AG09309 (cell line): ENCODE results near the gene MTOR.

Experiments
- DNase-seq: peaks from one replicate; pipeline ENCODE4 v3.0.0-alpha.2; 2010; ENCODE audit warnings: low read depth
- H3K4me3 ChIP-seq: 2 replicates; pipeline ENCODE4 v1.5.1; 2011; ENCODE audit warnings: mild to moderate bottlenecking, low read depth, low read length, moderate library complexity; ENCODE audit not compliant: control insufficient read depth
- TF ChIP-seq, protein P1 (sequence below): IDR thresholded peaks from 2 replicates; pipeline ENCODE4 v1.5.1; 2011; ENCODE audit warnings: mild to moderate bottlenecking, low read depth, low read length, inconsistent platforms; ENCODE audit not compliant: insufficient read depth, control insufficient read depth; ENCODE audit errors: missing control alignments

The MTOR gene

GRCh38 chr1:11204396-11205190 is 57.8 kb downstream of the MTOR start:
- TF ChIP-seq, protein P1, sequence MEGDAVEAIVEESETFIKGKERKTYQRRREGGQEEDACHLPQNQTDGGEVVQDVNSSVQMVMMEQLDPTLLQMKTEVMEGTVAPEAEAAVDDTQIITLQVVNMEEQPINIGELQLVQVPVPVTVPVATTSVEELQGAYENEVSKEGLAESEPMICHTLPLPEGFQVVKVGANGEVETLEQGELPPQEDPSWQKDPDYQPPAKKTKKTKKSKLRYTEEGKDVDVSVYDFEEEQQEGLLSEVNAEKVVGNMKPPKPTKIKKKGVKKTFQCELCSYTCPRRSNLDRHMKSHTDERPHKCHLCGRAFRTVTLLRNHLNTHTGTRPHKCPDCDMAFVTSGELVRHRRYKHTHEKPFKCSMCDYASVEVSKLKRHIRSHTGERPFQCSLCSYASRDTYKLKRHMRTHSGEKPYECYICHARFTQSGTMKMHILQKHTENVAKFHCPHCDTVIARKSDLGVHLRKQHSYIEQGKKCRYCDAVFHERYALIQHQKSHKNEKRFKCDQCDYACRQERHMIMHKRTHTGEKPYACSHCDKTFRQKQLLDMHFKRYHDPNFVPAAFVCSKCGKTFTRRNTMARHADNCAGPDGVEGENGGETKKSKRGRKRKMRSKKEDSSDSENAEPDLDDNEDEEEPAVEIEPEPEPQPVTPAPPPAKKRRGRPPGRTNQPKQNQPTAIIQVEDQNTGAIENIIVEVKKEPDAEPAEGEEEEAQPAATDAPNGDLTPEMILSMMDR, result no peak
- no peak overlapping the region for H3K4me3 ChIP-seq
- no peak for DNase-seq

DNA sequence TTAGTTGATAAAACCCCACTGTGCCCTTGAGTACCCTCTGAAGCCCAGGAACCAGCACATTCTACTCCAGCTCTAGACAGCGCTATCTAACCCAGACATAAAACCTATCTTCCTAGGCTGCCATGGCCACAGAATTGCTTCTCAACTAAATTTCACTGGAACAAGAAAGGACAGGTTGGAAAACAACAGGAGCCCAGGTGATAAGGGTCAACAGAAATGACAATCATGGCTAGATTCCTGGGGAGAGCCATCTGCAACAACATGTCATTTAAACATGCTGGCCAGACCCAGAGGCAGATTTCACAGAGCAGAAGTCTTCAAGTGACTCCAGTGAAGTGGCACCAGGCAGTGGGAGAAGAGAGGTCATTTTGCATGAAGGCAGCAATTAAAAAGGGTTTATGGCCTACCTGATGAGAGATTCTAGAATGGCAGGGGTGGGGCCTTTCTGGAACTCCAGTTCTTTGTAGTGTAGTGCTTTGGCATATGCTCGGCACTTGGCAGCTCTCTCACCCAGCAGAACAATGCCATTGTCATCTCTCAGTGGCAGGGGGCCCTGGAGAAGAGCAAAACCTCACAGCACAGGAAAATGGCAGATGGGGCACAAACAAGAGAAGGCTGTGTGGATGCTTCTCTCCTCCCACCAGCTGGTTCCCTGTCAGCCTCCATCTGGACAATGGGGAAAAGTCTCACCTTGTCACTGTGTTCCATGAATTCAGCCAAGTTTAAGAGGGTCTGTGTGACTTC is 63.3 kb downstream of the MTOR start:
- no peak overlapping the region for H3K4me3 ChIP-seq
- DNase-seq, result no peak
- TF ChIP-seq, protein P1, result no peak

DNA sequence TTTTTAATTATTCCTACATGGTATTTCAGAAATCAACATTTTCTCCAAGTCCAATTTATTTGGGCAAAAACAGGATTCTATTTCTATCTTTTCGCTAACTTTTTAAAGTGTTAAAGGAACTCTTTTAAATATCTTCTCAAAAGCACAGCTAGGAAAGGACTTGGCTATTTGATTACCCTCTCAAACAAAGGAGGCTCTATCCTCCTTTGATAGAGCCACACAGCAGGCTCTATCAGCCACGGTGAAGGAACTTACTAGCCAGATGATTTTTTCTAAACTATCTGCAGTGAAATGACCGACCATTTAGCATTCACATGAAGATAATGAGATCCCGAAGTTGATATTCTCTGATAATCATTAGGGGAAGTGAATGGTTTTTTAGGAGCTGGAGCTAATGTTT is 64.1 kb downstream of the MTOR start:
- TF ChIP-seq, protein P1, result no peak
- no peak overlapping the region for H3K4me3 ChIP-seq
- DNase-seq, result no peak

GRCh38 chr1:11197359-11197758 is 65.0 kb downstream of the MTOR start:
- DNase-seq, result no peak
- no peak overlapping the region for H3K4me3 ChIP-seq
- TF ChIP-seq, protein P1, result no peak

GRCh38 chr1:11196945-11197344 is 65.4 kb downstream of the MTOR start:
- DNase-seq, result no peak
- H3K4me3 ChIP-seq, result no peak overlapping the region
- TF ChIP-seq, protein P1, result no peak

DNA sequence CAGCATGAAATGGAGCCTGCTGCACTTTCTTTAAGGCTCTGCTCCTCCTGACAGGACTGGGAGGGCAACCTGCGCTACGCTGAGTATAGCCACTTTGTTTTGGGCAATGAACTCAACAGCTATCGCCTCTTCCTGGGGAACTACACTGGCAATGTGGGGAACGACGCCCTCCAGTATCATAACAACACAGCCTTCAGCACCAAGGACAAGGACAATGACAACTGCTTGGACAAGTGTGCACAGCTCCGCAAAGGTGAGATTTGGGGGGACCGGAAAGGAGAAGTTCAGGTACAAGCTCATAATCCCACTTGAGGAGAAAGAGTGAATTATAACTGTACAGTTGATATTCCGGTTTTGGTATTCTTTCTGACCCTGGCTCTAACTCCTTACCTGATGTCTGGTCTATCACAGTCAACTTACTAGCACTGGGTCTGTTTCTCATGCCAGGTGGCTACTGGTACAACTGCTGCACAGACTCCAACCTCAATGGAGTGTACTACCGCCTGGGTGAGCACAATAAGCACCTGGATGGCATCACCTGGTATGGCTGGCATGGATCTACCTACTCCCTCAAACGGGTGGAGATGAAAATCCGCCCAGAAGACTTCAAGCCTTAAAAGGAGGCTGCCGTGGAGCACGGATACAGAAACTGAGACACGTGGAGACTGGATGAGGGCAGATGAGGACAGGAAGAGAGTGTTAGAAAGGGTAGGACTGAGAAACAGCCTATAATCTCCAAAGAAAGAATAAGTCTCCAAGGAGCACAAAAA is 67.8 kb downstream of the MTOR start:
- DNase-seq, result no peak
- no peak overlapping the region for H3K4me3 ChIP-seq
- TF ChIP-seq, protein P1, result no peak
